Right lobe of liver (tissue), 6 donors: ENCODE measurements around the gene DUSP22. TPM values are rescaled to one million over a fixed set of nuclear protein-coding genes. Genes with fewer than 3 reads are reported as not detected.

ENCODE experiments used
- ATAC-seq, 4 donors: fragments of 200-7000 bp; cut with Tn5 transposase; one replicate each; pipeline ENCODE4 v1.9.1; 2020; ENCODE audit warnings: mild to moderate bottlenecking in 4 of 4, moderate library complexity in 4 of 4
- DNase-seq, 3 donors: peaks; one replicate each; pipeline ENCODE4 v3.0.0-alpha.2; 2020
- H3K27ac ChIP-seq, 3 donors: fragments of 200-600 bp; one replicate each; pipeline ENCODE4 v1.8.0; 2022
- H3K27me3 ChIP-seq, 2 donors: fragments of 200-600 bp; one replicate each; pipeline ENCODE4 v1.8.0; 2022
- H3K36me3 ChIP-seq, 4 donors: fragments of 200-600 bp; sonication (generic) in 1 of 4; one replicate each; pipeline versions ENCODE4 v1.5.1 to v1.8.0; 2017 to 2022; ENCODE audit warnings: control low read depth in 1 of 4
- H3K4me1 ChIP-seq, 4 donors: fragments of 200-600 bp; sonication (generic) in 1 of 4; one replicate each; pipeline versions ENCODE4 v1.5.1 to v1.8.0; 2017 to 2022; ENCODE audit warnings: control low read depth in 1 of 4
- H3K4me3 ChIP-seq, 3 donors: fragments of 200-600 bp; one replicate each; pipeline ENCODE4 v1.8.0; 2022
- H3K9me3 ChIP-seq, 4 donors: fragments of 200-600 bp; sonication (generic) in 1 of 4; one replicate each; pipeline versions ENCODE4 v1.5.1 to v1.8.0; 2017 to 2022; ENCODE audit warnings: control low read depth in 1 of 4
- POLR2A ChIP-seq: fragments of 450-650 bp; IDR thresholded peaks from one replicate; pipeline ENCODE4 v1.6.1; 2017; ENCODE audit warnings: antibody characterized with exemption, mild to moderate bottlenecking
- whole genome bisulfite sequencing: methylation state at CpG from one replicate; pipeline ENCODE4 v1.1.6; 2018; ENCODE audit warnings: low coverage, low lambda C conversion rate; ENCODE audit not compliant: insufficient coverage; ENCODE audit errors: missing lambda C conversion rate; 5-methylcytosine and 5-hydroxymethylcytosine counted together
- intact Hi-C, 2 donors: fragments of 100-400 bp; cut with DNase I; formaldehyde crosslinking; loops; one replicate each; pipeline versions ENCODE4 v1.11.2 to v1.14.1; 2022
- total RNA-seq, 6 experiments: library from RNA; depleted of rRNA in 2 of 6; stranded (reverse); fragments of >200 nt in 2 of 6; fragmentation: NEBNext Ultra II Directional in 3 of 6; extraction: Animal tissue kit (Norgen Biotek cat#: 25700) in 3 of 6; gene quantifications; one replicate each; pipeline versions ENCODE4 v1.1.0 to v1.2.4, GENCODE V29; 2016 to 2023
- TF ChIP-seq, protein P1 (sequence below), 4 donors: fragments of 200-600 bp in 3 of 4; fragments of 450-650 bp in 1 of 4; IDR thresholded peaks; one replicate each; pipeline versions ENCODE4 v1.5.1 to v1.8.0; 2016 to 2022; ENCODE audit warnings: antibody characterized with exemption in 4 of 4, mild to moderate bottlenecking in 2 of 4
- donor health status: DM: no; HTN: yes; CAD: no.
- donor health status: DM: no; HTN: no; CAD: no.
- donor health status: DM: no; HTN: no; CAD: no.
- donor health status: DM: no; HTN: yes; CAD: no.
- donor health status: DM: no; HTN: yes; CAD: no.

Gene DUSP22
- total RNA-seq, 6 experiments from 2014 or later: 20.6 to 24.8 (median 21.3) TPM

DNA sequence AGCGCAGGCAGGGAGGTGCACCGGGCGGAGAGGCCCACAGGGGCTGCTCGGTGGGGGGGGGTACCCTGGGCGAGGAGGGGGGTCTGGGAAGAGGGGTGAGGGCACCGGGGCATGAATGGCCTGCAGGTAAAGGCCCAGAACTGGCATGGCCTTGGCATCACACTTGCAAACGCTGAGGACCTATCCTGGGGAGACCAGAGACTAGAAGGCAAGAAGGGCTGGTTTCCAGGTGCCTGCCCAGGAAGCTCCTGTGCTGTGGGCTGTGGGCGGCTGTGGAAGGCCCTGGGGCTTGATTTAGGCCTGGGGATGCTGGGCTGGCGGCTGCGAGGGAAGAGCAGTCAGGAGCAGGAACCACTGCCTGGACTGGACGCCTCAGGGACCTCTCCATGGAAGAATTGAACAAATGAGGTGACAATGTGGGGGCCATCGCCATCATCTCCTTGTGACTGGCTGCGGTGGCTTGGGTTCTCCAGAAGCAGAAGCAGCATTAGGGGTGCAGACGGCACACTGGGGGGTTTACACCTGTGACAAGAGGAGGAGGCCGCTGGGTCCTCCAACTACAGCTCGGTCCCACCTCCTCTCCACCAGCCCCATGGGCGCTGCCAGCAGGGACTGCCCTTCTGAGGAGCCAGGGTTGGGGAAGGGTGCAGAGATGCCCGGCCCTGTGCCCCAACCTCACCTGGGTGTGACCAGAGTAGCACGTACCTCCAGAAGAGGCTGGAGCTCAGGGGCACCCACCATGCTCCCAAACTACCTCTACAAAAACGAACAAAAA lies 67.2 kb downstream of the DUSP22 start:
- Histone ChIP-seq H3K27ac (no peak overlapping the region), H3K4me3 (no peak overlapping the region), H3K9me3 (no peaks in the 10 kb centered on the region), H3K36me3 (no peaks in the 10 kb centered on the region), H3K27me3 (no peaks in the 10 kb centered on the region), H3K4me1 (peaks cover 0 to 29% (median 6%) of the 10 kb centered on the region in 4 donors)
- peak in 2 of 3 donors; percentile 20 to 54 for DNase-seq
- 68% methylated on average over 17 of the region's 20 CpGs for WGBS
- TF ChIP-seq, protein P1, sequence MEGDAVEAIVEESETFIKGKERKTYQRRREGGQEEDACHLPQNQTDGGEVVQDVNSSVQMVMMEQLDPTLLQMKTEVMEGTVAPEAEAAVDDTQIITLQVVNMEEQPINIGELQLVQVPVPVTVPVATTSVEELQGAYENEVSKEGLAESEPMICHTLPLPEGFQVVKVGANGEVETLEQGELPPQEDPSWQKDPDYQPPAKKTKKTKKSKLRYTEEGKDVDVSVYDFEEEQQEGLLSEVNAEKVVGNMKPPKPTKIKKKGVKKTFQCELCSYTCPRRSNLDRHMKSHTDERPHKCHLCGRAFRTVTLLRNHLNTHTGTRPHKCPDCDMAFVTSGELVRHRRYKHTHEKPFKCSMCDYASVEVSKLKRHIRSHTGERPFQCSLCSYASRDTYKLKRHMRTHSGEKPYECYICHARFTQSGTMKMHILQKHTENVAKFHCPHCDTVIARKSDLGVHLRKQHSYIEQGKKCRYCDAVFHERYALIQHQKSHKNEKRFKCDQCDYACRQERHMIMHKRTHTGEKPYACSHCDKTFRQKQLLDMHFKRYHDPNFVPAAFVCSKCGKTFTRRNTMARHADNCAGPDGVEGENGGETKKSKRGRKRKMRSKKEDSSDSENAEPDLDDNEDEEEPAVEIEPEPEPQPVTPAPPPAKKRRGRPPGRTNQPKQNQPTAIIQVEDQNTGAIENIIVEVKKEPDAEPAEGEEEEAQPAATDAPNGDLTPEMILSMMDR (IDR thresholded peaks at IDR 0.05): no peak
- no peak for TF ChIP-seq POLR2A
- ATAC-seq: peak in 1 of 4 donors; percentile 3
- intact Hi-C loops: no loop called here

DNA sequence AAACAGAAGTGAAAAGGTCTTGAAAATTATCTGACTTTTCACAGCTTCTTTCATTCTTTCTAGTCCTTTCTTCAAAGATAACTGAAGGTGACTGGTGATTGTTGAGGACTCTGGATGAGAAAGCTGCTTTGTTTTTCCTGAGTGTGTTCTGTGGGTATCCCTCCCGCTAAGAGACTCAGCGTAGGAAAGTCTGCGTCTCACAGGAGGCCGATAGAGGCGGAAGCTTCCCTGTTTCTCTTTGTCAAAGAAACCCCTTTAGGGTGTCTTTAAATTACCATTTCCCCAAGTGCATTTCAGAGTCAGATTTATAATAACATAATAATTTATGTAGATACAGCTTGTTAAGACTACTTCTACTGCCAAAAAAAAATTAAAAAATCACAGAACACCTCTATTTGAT lies 68.1 kb downstream of the DUSP22 start:
- WGBS: 69% methylated on average over 5 of the region's 5 CpGs

DNA sequence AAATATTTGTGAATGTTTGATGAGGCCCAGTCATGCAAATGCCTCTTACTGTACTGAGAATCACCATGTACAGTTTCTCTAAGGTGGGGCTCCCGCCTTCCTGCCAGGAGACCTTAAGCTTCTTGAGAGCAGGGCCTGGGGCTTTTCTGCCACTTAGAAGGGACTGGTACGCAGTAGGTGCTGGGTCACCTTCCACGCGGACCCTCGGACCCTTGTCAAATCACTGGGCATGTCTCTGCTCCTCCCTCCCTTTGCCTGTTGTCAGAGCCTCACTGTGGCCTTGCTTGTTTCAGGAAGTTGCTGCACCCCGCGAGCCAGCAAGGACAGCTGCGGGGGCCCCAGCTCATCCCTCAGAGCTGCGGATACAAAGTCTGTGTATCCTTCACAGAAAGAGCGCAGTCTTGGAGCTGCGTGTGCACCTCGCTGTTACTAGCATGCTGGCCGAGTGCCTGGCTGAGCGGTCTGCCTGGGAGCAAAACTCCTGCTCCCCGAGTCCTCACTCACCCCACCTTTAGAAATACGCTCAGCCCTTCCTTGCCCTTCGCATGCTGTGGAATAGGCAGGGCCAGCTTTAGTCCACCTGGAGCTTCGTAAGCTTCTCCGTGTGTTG lies 68.6 kb downstream of the DUSP22 start:
- Histone ChIP-seq H3K4me1 (peaks cover 0 to 17% (median 4%) of the 10 kb centered on the region in 4 donors), H3K9me3 (no peaks in the 10 kb centered on the region), H3K4me3 (no peak overlapping the region), H3K27ac (peak overlapping the region in 1 of 3 donors; percentile 96), H3K36me3 (no peaks in the 10 kb centered on the region), H3K27me3 (no peaks in the 10 kb centered on the region)
- intact Hi-C loops: no loop called here
- peak in 1 of 3 donors; percentile 62 for DNase-seq
- peak in 1 of 4 donors; percentile 28 for ATAC-seq
- TF ChIP-seq, protein P1 (IDR thresholded peaks at IDR 0.05): no peak
- TF ChIP-seq POLR2A: no peak
- WGBS: 67% methylated on average over 15 of the region's 19 CpGs

More for the DNA sequence above, 68.1 kb downstream of the DUSP22 start:
- no peaks in the 10 kb centered on the region for H3K27me3 ChIP-seq
- no peaks in the 10 kb centered on the region for H3K9me3 ChIP-seq
- H3K36me3 ChIP-seq: no peaks in the 10 kb centered on the region
- TF ChIP-seq, protein P1 (IDR thresholded peaks at IDR 0.05): no peak
- no peak for TF ChIP-seq POLR2A
- DNase-seq (no peak), ATAC-seq (no peak)
- intact Hi-C loops: no loop called here
- peak overlapping the region in 1 of 3 donors; percentile 96 for H3K27ac ChIP-seq
- no peak overlapping the region for H3K4me3 ChIP-seq
- H3K4me1 ChIP-seq: peaks cover 0 to 22% (median 6%) of the 10 kb centered on the region in 4 donors

DNA sequence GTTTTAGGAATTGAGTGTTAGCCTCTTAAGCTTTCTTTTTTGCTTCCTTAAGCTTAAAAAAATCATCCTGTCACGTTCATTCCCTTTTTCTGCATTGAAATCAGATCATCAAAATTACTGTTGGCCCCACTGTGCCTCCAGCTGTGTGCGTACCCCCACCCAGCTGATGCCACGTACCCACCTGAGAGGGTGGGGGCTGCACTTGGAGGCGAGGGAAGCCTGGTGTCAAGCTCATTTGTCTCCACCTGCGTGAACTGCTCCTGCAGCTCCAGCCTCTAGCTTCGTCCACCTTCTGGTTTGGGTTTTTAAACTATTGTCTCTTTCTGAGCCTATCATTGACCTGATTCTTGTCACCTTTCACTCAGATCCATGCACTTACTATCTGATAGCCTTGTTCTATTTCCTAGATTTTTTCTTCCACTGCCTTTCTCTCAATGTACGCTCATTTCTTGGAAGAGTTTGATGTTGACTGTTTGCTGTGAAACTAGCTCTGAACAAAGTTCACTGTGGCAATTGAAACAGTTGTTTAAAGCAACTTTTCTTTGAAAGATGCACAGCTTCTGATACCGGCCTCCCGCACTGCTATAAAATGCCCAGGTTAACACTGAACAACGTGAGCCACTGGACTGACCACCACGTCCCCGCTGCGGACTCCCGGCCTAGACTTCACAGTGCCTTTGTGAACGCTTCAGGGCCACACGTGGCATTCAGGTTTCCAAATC lies 69.3 kb downstream of the DUSP22 start:
- Histone ChIP-seq H3K9me3 (no peaks in the 10 kb centered on the region), H3K4me1 (peaks cover 0 to 12% (median 4%) of the 10 kb centered on the region in 4 donors), H3K4me3 (no peak overlapping the region), H3K27me3 (no peaks in the 10 kb centered on the region), H3K27ac (peak overlapping the region in 2 of 3 donors; percentile 58 to 96), H3K36me3 (no peaks in the 10 kb centered on the region)
- intact Hi-C loops: no loop called here
- WGBS: 57% methylated on average over 16 of the region's 16 CpGs
- TF ChIP-seq, protein P1 (IDR thresholded peaks at IDR 0.05): no peak
- TF ChIP-seq POLR2A: no peak
- ATAC-seq (peak; percentile 46 to 74 (median 62)), DNase-seq (peak in 1 of 3 donors; percentile 62)
